Measurements from ENCODE around the gene E4F1. TPM values are rescaled to one million over a fixed set of nuclear protein-coding genes. Genes with fewer than 3 reads are reported as not detected.

The E4F1 gene
- total RNA-seq, 1 experiment from 2014 or later = 19.6 TPM

GRCh38 chr16:2223942-2224486 is 623 bp downstream of the E4F1 start:
- H3K36me3 ChIP-seq = peaks cover 1% of the 10 kb centered on the region; the same call in 1 of the 2 replicates
- peak; percentile 36 to 45 for DNase-seq
- peak overlapping the region; percentile 87 for H3K4me3 ChIP-seq
- no peaks in the 10 kb centered on the region for H3K9me3 ChIP-seq (replicated peaks)
- no peaks in the 10 kb centered on the region for H3K27me3 ChIP-seq
- peak overlapping the region; percentile 57 for H3K27ac ChIP-seq
- H3K4me1 ChIP-seq = no peaks in the 10 kb centered on the region

- no peaks in the 10 kb centered on the region for H3K9me3 ChIP-seq (replicated peaks)
- DNase-seq = no peak
- peaks cover 3% of the 10 kb centered on the region; the same call in 1 of the 2 replicates for H3K36me3 ChIP-seq
- peaks cover 14% of the 10 kb centered on the region for H3K4me1 ChIP-seq
- no peak overlapping the region for H3K27ac ChIP-seq
- no peaks in the 10 kb centered on the region for H3K27me3 ChIP-seq
- no peak overlapping the region for H3K4me3 ChIP-seq
Observed at GRCh38 chr16:2226245-2226793, 2.9 kb downstream of the E4F1 start.

GRCh38 chr16:2226918-2227317 is 3.5 kb downstream of the E4F1 start:
- Histone ChIP-seq H3K9me3 (replicated peaks) (no peaks in the 10 kb centered on the region), H3K27ac (no peak overlapping the region), H3K4me1 (peaks cover 19% of the 10 kb centered on the region), H3K27me3 (no peaks in the 10 kb centered on the region), H3K36me3 (peaks cover 3% of the 10 kb centered on the region; the same call in 1 of the 2 replicates), H3K4me3 (no peak overlapping the region)
- DNase-seq = no peak

GRCh38 chr16:2228161-2228824 is 4.9 kb downstream of the E4F1 start:
- no peak for DNase-seq
- Histone ChIP-seq H3K27ac (no peak overlapping the region), H3K36me3 (peaks cover 7% of the 10 kb centered on the region), H3K27me3 (no peaks in the 10 kb centered on the region), H3K9me3 (replicated peaks) (no peaks in the 10 kb centered on the region), H3K4me3 (no peak overlapping the region), H3K4me1 (peaks cover 22% of the 10 kb centered on the region)

- DNase-seq = no peak
- peaks cover 10% of the 10 kb centered on the region for H3K36me3 ChIP-seq
- no peaks in the 10 kb centered on the region for H3K27me3 ChIP-seq
- H3K9me3 ChIP-seq (replicated peaks) = no peaks in the 10 kb centered on the region
- H3K27ac ChIP-seq = no peak overlapping the region
- H3K4me3 ChIP-seq = no peak overlapping the region
- H3K4me1 ChIP-seq = peaks cover 22% of the 10 kb centered on the region
Observed at GRCh38 chr16:2229091-2229490, 5.7 kb downstream of the E4F1 start.

- H3K4me1 ChIP-seq = peaks cover 22% of the 10 kb centered on the region
- no peak overlapping the region for H3K27ac ChIP-seq
- no peak for DNase-seq
- H3K9me3 ChIP-seq (replicated peaks) = no peaks in the 10 kb centered on the region
- no peak overlapping the region for H3K4me3 ChIP-seq
- H3K27me3 ChIP-seq = no peaks in the 10 kb centered on the region
- H3K36me3 ChIP-seq = peaks cover 10% of the 10 kb centered on the region
Observed at GRCh38 chr16:2229632-2230250, 6.3 kb downstream of the E4F1 start.

- H3K27me3 ChIP-seq = no peaks in the 10 kb centered on the region
- peaks cover 13% of the 10 kb centered on the region for H3K36me3 ChIP-seq
- H3K4me3 ChIP-seq = no peak overlapping the region
- no peak for DNase-seq
- H3K4me1 ChIP-seq = peaks cover 22% of the 10 kb centered on the region
- peak overlapping the region; percentile 61 for H3K27ac ChIP-seq
- no peaks in the 10 kb centered on the region for H3K9me3 ChIP-seq (replicated peaks)
Observed at GRCh38 chr16:2230376-2230775, 7.0 kb downstream of the E4F1 start.

GRCh38 chr16:2231016-2231931 is 7.9 kb downstream of the E4F1 start:
- H3K4me3 ChIP-seq = no peak overlapping the region
- peaks cover 22% of the 10 kb centered on the region for H3K4me1 ChIP-seq
- peaks cover 14% of the 10 kb centered on the region for H3K36me3 ChIP-seq
- no peaks in the 10 kb centered on the region for H3K9me3 ChIP-seq (replicated peaks)
- no peaks in the 10 kb centered on the region for H3K27me3 ChIP-seq
- H3K27ac ChIP-seq = peak overlapping the region; percentile 61
- DNase-seq = peak; percentile 92 to 95

- H3K27me3 ChIP-seq = no peaks in the 10 kb centered on the region
- H3K4me1 ChIP-seq = peaks cover 22% of the 10 kb centered on the region
- H3K36me3 ChIP-seq = peaks cover 16% of the 10 kb centered on the region
- no peak overlapping the region for H3K4me3 ChIP-seq
- no peak overlapping the region for H3K27ac ChIP-seq
- no peaks in the 10 kb centered on the region for H3K9me3 ChIP-seq (replicated peaks)
- DNase-seq = no peak
Observed at GRCh38 chr16:2232094-2232990, 9.0 kb downstream of the E4F1 start.

- Histone ChIP-seq H3K27ac (no peak overlapping the region), H3K4me1 (peaks cover 22% of the 10 kb centered on the region), H3K36me3 (peaks cover 16% of the 10 kb centered on the region), H3K4me3 (no peak overlapping the region), H3K9me3 (replicated peaks) (no peaks in the 10 kb centered on the region), H3K27me3 (no peaks in the 10 kb centered on the region)
- DNase-seq = no peak
Observed at GRCh38 chr16:2233046-2233775, 9.8 kb downstream of the E4F1 start.

- DNase-seq = no peak
- H3K4me1 ChIP-seq = peaks cover 22% of the 10 kb centered on the region
- peaks cover 13% of the 10 kb centered on the region for H3K36me3 ChIP-seq
Observed at GRCh38 chr16:2233872-2234812, 10.8 kb downstream of the E4F1 start.

GRCh38 chr16:2234813-2235170 is 11.4 kb downstream of the E4F1 start:
- DNase-seq = no peak
- no peaks in the 10 kb centered on the region for H3K9me3 ChIP-seq (replicated peaks)
- no peaks in the 10 kb centered on the region for H3K27me3 ChIP-seq
- peaks cover 13% of the 10 kb centered on the region for H3K36me3 ChIP-seq
- H3K27ac ChIP-seq = no peak overlapping the region
- no peak overlapping the region for H3K4me3 ChIP-seq
- peaks cover 22% of the 10 kb centered on the region for H3K4me1 ChIP-seq

More at GRCh38 chr16:2233872-2234812, 10.8 kb downstream of the E4F1 start:
- Histone ChIP-seq H3K4me3 (no peak overlapping the region), H3K27ac (no peak overlapping the region), H3K9me3 (replicated peaks) (no peaks in the 10 kb centered on the region), H3K27me3 (no peaks in the 10 kb centered on the region)
